Gastrocnemius medialis (tissue), 4 donors: ENCODE measurements around the gene PTGES. TPM values are rescaled to one million over a fixed set of nuclear protein-coding genes. Genes with fewer than 3 reads are reported as not detected.

Experiments
- ATAC-seq, 2 donors: fragments of 150-250 bp; one replicate each; pipeline ENCODE4 v1.9.1; 2016
- DNase-seq, 2 donors: peaks; one replicate each; pipeline ENCODE4 v3.0.0-alpha.2; 2019
- H3K27ac ChIP-seq, 4 donors: fragments of 200-600 bp; sonication (generic); 1 replicate in 1 of 4; 2 replicates in 3 of 4; pipeline ENCODE4 v1.5.1; 2016 to 2018; ENCODE audit warnings: mild to moderate bottlenecking in 2 of 4, moderate library complexity in 1 of 4
- H3K27me3 ChIP-seq, 3 donors: fragments of 200-600 bp; sonication (generic) in 2 of 3; 1 replicate in 1 of 3; 2 replicates in 2 of 3; pipeline versions ENCODE4 v1.5.1 to v1.6.0; 2016 to 2019; ENCODE audit warnings: mild to moderate bottlenecking in 1 of 3, moderate library complexity in 1 of 3
- H3K36me3 ChIP-seq, 2 donors: fragments of 200-600 bp; sonication (generic) in 1 of 2; one replicate each; pipeline ENCODE4 v1.5.1; 2017 to 2018
- H3K4me1 ChIP-seq, 2 donors: fragments of 200-600 bp; sonication (generic) in 1 of 2; one replicate each; pipeline ENCODE4 v1.5.1; 2016 to 2017; ENCODE audit warnings: mild to moderate bottlenecking in 2 of 2
- H3K4me3 ChIP-seq, 4 donors: fragments of 200-600 bp; sonication (generic) in 3 of 4; 1 replicate in 1 of 4; 2 replicates in 3 of 4; pipeline ENCODE4 v1.5.1; 2016 to 2019; ENCODE audit warnings: mild to moderate bottlenecking in 2 of 4
- H3K9me3 ChIP-seq, 3 donors: fragments of 200-600 bp; sonication (generic) in 2 of 3; 1 replicate in 1 of 3; 2 replicates in 2 of 3; pipeline ENCODE4 v1.5.1; 2016 to 2019
- POLR2A ChIP-seq, 2 donors: fragments of 450-650 bp; IDR thresholded peaks; one replicate each; pipeline ENCODE4 v1.6.1; 2017; ENCODE audit warnings: antibody characterized with exemption in 2 of 2, mild to moderate bottlenecking in 2 of 2, moderate library complexity in 2 of 2
- in situ Hi-C, 4 donors: fragments of 200-750 bp; cut with MboI; loops; one replicate each; pipeline versions ENCODE4 v1.15.0 to v1.8.0; 2017; ENCODE audit warnings: low sequenced_read_pairs in 4 of 4
- intact Hi-C: fragments of 100-400 bp; cut with DNase I; formaldehyde crosslinking; loops from one replicate; pipeline ENCODE4 v1.15.1; 2023; ENCODE audit warnings: low total_unique reads
- total RNA-seq, 4 donors: library from RNA; depleted of rRNA; stranded (reverse); fragments of >200 nt; gene quantifications; one replicate each; pipeline versions ENCODE4 v1.1.0 to v1.2.3, GENCODE V29; 2016
- TF ChIP-seq, protein P1 (sequence below), 5 experiments: fragments of 450-650 bp in 3 of 5; fragments of 200-600 bp in 2 of 5; sonication (generic) in 2 of 5; IDR thresholded peaks in 4 of 5; conservative IDR thresholded peaks in 1 of 5; 1 replicate in 4 of 5; 2 replicates in 1 of 5; pipeline ENCODE4 v1.5.1; 2016 to 2019; ENCODE audit warnings: antibody characterized with exemption in 5 of 5, mild to moderate bottlenecking in 3 of 5, moderate library complexity in 3 of 5

Gene PTGES
- total RNA-seq, 4 donors from 2014 or later, result 0.23 to 1.2 (median 0.51) TPM; not detected in 1

DNA sequence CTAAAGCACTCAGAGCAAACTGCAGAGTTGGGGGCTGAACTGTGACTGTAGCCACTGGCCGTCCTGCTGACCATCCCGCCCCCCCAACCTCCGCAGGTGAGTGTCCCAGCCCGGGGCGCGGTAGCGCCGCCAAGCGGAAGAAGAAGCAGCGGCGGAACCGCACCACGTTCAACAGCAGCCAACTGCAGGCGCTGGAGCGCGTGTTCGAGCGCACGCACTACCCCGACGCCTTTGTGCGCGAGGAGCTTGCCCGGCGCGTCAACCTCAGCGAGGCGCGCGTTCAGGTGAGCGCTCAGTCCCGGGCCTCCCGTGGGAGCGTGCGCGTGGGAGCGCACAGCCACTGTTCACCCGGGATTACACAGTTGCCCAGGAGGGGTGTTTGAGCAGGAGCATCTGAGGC lies 33.7 kb downstream of the PTGES start:
- intact Hi-C loops, result no loop called here
- no peak for ATAC-seq
- no peak for DNase-seq
- Histone ChIP-seq H3K9me3 (no peaks in the 10 kb centered on the region), H3K4me1 (no peaks in the 10 kb centered on the region), H3K36me3 (no peaks in the 10 kb centered on the region), H3K27me3 (peaks cover 4 to 18% (median 16%) of the 10 kb centered on the region in 3 donors), H3K27ac (no peak overlapping the region), H3K4me3 (no peak overlapping the region)
- in situ Hi-C loops, result no loop called here
- TF ChIP-seq POLR2A (IDR thresholded peaks at IDR 0.05), result no peak
- TF ChIP-seq, protein P1, sequence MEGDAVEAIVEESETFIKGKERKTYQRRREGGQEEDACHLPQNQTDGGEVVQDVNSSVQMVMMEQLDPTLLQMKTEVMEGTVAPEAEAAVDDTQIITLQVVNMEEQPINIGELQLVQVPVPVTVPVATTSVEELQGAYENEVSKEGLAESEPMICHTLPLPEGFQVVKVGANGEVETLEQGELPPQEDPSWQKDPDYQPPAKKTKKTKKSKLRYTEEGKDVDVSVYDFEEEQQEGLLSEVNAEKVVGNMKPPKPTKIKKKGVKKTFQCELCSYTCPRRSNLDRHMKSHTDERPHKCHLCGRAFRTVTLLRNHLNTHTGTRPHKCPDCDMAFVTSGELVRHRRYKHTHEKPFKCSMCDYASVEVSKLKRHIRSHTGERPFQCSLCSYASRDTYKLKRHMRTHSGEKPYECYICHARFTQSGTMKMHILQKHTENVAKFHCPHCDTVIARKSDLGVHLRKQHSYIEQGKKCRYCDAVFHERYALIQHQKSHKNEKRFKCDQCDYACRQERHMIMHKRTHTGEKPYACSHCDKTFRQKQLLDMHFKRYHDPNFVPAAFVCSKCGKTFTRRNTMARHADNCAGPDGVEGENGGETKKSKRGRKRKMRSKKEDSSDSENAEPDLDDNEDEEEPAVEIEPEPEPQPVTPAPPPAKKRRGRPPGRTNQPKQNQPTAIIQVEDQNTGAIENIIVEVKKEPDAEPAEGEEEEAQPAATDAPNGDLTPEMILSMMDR (IDR thresholded peaks at IDR 0.05 in 4 of 5, conservative IDR thresholded peaks at IDR 0.05 in 1 of 5), result no peak

DNA sequence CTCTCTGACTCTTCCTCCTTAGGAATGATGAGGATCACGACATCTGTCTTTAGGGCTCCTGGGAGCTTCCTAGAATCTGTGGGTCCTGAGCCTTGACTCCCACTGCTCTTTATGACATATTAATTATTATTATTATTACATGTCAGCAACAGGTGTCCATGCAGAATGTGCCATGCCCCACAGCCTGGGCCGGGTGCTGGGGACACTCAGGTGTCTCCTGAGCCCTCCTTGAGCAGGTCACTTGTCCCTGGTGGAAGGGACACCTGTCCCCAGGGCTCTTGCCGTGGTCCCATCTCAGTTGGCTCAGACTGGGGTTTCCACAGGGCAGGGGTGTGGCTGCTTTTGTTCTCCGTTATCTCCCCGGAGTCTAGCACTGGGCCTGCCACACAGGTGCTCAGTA lies 34.2 kb downstream of the PTGES start:
- no peak overlapping the region for H3K4me3 ChIP-seq
- DNase-seq (no peak), ATAC-seq (no peak)
- H3K9me3 ChIP-seq, result no peaks in the 10 kb centered on the region
- H3K27ac ChIP-seq, result no peak overlapping the region
- TF ChIP-seq POLR2A (IDR thresholded peaks at IDR 0.05), result no peak
- TF ChIP-seq, protein P1 (IDR thresholded peaks at IDR 0.05 in 4 of 5, conservative IDR thresholded peaks at IDR 0.05 in 1 of 5), result no peak
- H3K36me3 ChIP-seq, result no peaks in the 10 kb centered on the region
- H3K4me1 ChIP-seq, result no peaks in the 10 kb centered on the region
- intact Hi-C loops, result no loop called here
- in situ Hi-C loops, result no loop called here
- H3K27me3 ChIP-seq, result peaks cover 4 to 18% (median 18%) of the 10 kb centered on the region in 3 donors

DNA sequence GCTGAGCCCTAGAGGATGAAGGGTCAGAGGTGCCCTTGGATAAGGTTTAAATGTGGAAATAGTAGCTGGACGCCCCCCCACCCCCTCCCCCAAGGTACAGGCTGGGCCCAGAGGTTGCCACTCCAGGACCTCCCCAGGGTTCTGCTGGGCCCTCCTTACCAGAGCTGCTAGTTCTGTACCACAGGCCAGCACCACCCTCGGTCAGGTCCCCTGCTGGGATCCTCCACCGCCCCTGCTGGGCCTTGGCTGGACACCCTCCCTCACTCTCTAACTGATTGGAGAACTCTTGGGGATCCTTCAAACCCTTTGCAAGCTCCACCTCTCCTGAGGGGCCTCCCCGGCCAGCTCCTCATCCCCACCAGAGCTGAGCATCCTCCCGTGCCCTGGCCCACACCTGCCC lies 34.9 kb downstream of the PTGES start:
- in situ Hi-C loops, result no loop called here
- Histone ChIP-seq H3K27me3 (peaks cover 4 to 18% (median 18%) of the 10 kb centered on the region in 3 donors), H3K27ac (no peak overlapping the region), H3K4me1 (no peaks in the 10 kb centered on the region), H3K9me3 (no peaks in the 10 kb centered on the region), H3K36me3 (no peaks in the 10 kb centered on the region), H3K4me3 (no peak overlapping the region)
- no peak for TF ChIP-seq POLR2A (IDR thresholded peaks at IDR 0.05)
- TF ChIP-seq, protein P1 (IDR thresholded peaks at IDR 0.05 in 4 of 5, conservative IDR thresholded peaks at IDR 0.05 in 1 of 5), result no peak
- no peak for ATAC-seq
- no peak for DNase-seq
- intact Hi-C loops, result no loop called here

DNA sequence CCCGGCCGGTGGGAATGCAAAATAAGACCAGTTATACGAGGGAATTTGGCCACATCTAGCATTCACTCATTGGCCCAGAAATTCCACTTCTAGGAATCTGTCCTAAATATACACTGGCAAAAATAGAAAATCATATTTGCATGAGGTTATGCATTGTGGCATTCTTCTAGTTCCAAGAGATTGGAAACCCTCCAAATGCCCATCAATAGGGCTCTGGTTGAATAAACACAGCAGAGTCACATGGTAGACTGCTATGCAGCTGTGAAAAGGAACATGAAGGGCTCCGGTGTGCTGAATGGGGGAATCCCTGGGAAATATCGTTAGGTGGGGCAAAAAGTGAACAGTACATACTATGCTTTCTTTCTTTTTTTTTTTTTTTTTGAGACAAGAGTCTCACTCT lies 36.8 kb downstream of the PTGES start:
- DNase-seq (no peak), ATAC-seq (no peak)
- in situ Hi-C loops (no loop called here), intact Hi-C loops (no loop called here)
- Histone ChIP-seq H3K36me3 (no peaks in the 10 kb centered on the region), H3K4me3 (no peak overlapping the region), H3K9me3 (no peaks in the 10 kb centered on the region), H3K4me1 (no peaks in the 10 kb centered on the region), H3K27ac (no peak overlapping the region), H3K27me3 (peaks cover 4 to 18% (median 18%) of the 10 kb centered on the region in 3 donors)
- no peak for TF ChIP-seq POLR2A (IDR thresholded peaks at IDR 0.05)
- TF ChIP-seq, protein P1 (IDR thresholded peaks at IDR 0.05 in 4 of 5, conservative IDR thresholded peaks at IDR 0.05 in 1 of 5), result no peak

DNA sequence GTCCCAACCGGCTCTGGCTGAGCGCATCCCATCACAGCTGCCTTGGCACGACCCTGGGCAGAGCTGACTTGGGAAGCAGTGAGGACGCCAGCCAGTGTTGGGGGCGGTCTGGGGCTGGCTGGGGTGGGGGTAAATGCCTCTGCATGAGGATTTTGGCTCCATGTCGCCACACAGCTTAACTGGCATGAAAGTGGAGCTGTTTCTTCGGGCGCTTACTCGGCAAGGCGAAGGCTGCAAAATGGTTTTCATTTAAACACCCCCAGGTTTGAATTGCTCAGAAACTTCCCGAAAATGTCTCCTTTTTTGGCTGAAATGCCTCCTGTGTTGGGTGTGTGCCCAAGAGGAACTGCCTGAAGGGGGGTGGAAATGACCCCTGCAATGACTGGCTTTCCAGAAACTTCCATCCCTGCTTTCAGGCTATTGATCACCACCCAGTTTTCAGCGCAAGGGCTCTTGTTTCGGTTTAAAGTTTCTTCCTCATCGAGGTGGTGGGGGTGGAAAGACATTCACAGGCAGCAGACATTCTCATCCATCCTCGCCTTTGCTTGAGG lies 38.3 kb downstream of the PTGES start:
- no peak overlapping the region for H3K4me3 ChIP-seq
- DNase-seq (no peak), ATAC-seq (no peak)
- in situ Hi-C loops, result no loop called here
- intact Hi-C loops, result no loop called here
- H3K9me3 ChIP-seq, result no peaks in the 10 kb centered on the region
- H3K27ac ChIP-seq, result no peak overlapping the region
- no peaks in the 10 kb centered on the region for H3K4me1 ChIP-seq
- peaks cover 4 to 18% (median 13%) of the 10 kb centered on the region in 3 donors for H3K27me3 ChIP-seq
- TF ChIP-seq POLR2A (IDR thresholded peaks at IDR 0.05), result no peak
- TF ChIP-seq, protein P1 (IDR thresholded peaks at IDR 0.05 in 4 of 5, conservative IDR thresholded peaks at IDR 0.05 in 1 of 5), result no peak
- no peaks in the 10 kb centered on the region for H3K36me3 ChIP-seq
